ENCODE measurements around the gene GPR153. TPM values are rescaled to one million over a fixed set of nuclear protein-coding genes. Genes with fewer than 3 reads are reported as not detected.

GPR153 gene
- total and polyA plus RNA-seq, 4 donors: 0.37 to 5.9 (median 2.7) TPM

DNA sequence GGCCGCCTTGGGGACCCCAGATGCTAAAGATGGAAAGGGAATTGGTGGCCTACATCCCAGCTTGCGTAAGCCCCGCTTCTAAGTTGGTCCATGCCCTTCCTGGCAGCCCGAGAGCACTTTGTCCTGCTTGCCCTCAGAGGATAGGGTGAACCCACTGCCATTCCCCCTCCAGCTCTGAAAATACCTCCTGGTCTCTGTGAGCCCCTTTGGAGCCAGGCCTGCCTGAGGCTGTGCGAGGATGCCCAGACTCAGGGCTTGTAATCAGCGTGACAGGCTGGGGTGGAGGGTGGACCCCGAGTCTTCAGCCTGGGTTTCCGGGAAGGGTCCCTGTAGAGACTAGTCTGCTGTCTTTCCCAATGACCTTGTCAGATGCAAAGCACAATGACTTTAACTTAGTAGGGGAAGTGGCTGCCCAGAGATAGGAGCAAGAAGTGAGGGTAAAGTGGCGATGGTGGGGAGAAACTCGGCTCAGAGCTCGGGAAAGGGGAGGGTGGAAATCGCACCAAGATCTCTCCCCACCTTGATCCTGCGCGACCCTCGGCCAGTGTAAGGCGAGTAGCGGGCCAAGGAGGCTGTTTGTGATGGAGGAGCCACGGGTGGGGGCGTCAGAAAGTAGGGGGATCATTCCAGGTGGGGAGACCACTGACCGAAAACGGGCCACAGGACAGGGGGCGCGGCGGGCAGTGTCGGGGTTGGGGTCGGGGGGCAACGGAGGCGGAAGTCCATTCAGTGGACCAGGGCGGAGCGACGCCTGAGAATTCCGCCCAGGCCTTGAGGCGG, 19.6 kb downstream of the GPR153 start:
- Histone ChIP-seq H3K4me3 (ENCODE audit: low read depth in 1 of 3, low read length in 3 of 3) (no peak overlapping the region), H3K9me3 (ENCODE audit: control insufficient read depth in 4 of 4, low read length in 3 of 4) (no peaks in the 10 kb centered on the region), H3K27me3 (ENCODE audit: control insufficient read depth in 4 of 4, insufficient read depth in 4 of 4, low read length in 3 of 4) (peaks cover 6 to 14% (median 9%) of the 10 kb centered on the region in 4 donors), H3K27ac (ENCODE audit: low read depth in 1 of 2, low read length in 2 of 2) (no peak overlapping the region), H3K9ac (ENCODE audit: low read depth in 1 of 2, low read length in 2 of 2) (no peak overlapping the region), H3K36me3 (ENCODE audit: control insufficient read depth in 4 of 4, insufficient read depth in 3 of 4, low read depth in 1 of 4, low read length in 3 of 4) (no peaks in the 10 kb centered on the region), H3K4me1 (ENCODE audit: control insufficient read depth in 4 of 4, insufficient read depth in 4 of 4, low read length in 3 of 4) (peaks cover 0 to 10% (median 8%) of the 10 kb centered on the region in 4 donors)
- 25% methylated on average over 33 of the region's 33 CpGs for WGBS
- no peak for TF ChIP-seq YY1 (IDR thresholded peaks at IDR 0.05)
- TF ChIP-seq TAF1 (conservative IDR thresholded peaks at IDR 0.05): no peak
- TF ChIP-seq HNF4G (IDR thresholded peaks at IDR 0.05): no peak
- TF ChIP-seq RAD21 (IDR thresholded peaks at IDR 0.05): no peak
- TF ChIP-seq, protein P1, sequence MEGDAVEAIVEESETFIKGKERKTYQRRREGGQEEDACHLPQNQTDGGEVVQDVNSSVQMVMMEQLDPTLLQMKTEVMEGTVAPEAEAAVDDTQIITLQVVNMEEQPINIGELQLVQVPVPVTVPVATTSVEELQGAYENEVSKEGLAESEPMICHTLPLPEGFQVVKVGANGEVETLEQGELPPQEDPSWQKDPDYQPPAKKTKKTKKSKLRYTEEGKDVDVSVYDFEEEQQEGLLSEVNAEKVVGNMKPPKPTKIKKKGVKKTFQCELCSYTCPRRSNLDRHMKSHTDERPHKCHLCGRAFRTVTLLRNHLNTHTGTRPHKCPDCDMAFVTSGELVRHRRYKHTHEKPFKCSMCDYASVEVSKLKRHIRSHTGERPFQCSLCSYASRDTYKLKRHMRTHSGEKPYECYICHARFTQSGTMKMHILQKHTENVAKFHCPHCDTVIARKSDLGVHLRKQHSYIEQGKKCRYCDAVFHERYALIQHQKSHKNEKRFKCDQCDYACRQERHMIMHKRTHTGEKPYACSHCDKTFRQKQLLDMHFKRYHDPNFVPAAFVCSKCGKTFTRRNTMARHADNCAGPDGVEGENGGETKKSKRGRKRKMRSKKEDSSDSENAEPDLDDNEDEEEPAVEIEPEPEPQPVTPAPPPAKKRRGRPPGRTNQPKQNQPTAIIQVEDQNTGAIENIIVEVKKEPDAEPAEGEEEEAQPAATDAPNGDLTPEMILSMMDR (IDR thresholded peaks at IDR 0.05; ENCODE audit: low read depth, low read length, missing input control): no peak
- TF ChIP-seq SP1 (IDR thresholded peaks at IDR 0.05): no peak
- TF ChIP-seq, protein P2, sequence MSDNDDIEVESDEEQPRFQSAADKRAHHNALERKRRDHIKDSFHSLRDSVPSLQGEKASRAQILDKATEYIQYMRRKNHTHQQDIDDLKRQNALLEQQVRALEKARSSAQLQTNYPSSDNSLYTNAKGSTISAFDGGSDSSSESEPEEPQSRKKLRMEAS (IDR thresholded peaks at IDR 0.05): no peak
- no peak for TF ChIP-seq HNF4A (conservative IDR thresholded peaks at IDR 0.05)
- TF ChIP-seq GABPA (IDR thresholded peaks at IDR 0.05 in 1 of 2, conservative IDR thresholded peaks at IDR 0.05 in 1 of 2): no peak
- TF ChIP-seq FOXA2 (IDR thresholded peaks at IDR 0.05): no peak
- TF ChIP-seq RXRA (IDR thresholded peaks at IDR 0.05): no peak
- TF ChIP-seq JUND (IDR thresholded peaks at IDR 0.05): no peak
- TF ChIP-seq, protein P3, sequence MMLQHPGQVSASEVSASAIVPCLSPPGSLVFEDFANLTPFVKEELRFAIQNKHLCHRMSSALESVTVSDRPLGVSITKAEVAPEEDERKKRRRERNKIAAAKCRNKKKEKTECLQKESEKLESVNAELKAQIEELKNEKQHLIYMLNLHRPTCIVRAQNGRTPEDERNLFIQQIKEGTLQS (IDR thresholded peaks at IDR 0.05): no peak
- TF ChIP-seq NR2F2 (IDR thresholded peaks at IDR 0.05): no peak
- TF ChIP-seq EGR1 (IDR thresholded peaks at IDR 0.05; ENCODE audit: low read depth in 2 of 2): no peak
- TF ChIP-seq REST (IDR thresholded peaks at IDR 0.05): no peak
- no peak for DNase-seq (ENCODE audit: low spot score)

All from liver (tissue), 9 donors.